SKM-1 (cell line): Measurements from ENCODE around the gene SLC9C2.
"Not testable (repeated sequence)": the region's sequence is repeated elsewhere in the genome, so short reads cannot be mapped to it uniquely, and the experiment has no call there.

ENCODE experiments used
- DNase-seq: peaks from one replicate; lab custom pipeline; 2025; ENCODE audit not compliant: unreplicated experiment; lab: John Stamatoyannopoulos, UW

SLC9C2 gene

GRCh38 chr1:173530795-173531693, 71.8 kb downstream of the SLC9C2 start:
- no peak for DNase-seq

DNA sequence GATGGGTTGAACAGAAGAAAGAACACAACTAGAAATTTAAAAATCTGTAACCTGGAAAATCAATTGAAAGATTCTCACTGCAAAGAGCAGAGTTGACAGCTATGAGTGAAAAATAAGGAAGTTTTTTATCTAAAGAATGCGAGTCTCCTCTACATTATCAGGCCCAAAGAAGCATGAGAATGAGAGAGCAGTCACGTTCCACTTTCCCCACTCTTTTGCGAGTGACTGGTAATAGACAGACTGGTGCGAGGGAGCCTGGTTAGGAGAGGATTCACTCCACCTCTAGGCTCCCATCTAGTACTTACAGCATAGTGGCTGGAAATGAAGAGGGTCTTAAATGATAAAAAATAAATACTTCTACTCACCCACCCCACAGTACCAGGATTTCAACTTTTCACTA, 73.8 kb downstream of the SLC9C2 start:
- DNase-seq = no peak

DNA sequence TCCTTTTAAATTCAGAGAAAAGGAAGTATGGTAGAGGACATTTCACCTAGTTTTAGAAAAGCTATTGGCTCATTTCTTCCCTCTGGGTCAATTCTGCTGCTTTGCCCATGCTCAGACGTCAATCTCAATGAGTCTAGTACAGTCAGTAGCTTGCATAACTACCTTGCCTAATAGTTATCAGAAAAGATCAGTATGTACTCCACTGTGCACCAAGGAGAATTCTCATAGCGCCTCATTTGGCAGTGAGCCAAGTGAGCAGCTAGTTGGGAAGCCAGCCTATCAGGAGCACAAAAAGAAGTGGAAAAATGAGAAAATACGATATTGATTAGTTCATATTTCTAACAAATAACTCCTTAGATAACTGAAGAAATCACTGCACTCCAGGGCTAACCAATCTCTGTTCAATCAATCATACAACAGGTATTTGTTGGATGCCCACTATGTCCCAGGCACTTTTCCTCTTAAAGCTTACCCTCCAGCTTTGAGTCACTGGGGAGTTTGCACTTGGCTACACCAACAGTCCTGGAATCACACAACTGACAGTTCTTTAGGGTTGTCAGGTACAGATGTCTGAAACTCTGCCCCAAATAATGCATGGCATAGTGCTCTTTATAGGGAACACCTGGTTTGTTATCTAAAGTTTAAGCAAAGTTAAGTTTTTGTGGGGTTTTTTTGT, 75.6 kb downstream of the SLC9C2 start:
- no peak for DNase-seq

DNA sequence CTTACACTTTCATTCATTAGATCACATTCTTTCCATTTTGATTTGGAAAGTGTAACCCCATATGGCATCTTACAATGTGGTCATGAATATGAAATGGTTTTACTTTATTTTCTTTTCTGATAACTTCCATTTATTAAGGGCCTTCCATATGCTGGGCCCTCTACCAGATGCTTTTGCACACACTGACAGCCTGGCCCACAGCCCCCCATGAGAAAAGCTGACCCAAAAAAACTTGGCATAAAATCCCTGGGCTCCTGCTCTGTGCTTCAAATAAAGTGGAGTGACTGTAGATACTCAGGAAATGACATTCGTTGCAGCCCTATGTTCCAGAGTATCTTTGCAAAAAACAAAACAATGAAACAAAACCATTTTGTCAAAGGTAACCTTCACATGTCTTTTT, 76.9 kb downstream of the SLC9C2 start:
- no peak for DNase-seq

- DNase-seq = no peak
Measured at GRCh38 chr1:173523329-173523728, 79.5 kb downstream of the SLC9C2 start.

DNA sequence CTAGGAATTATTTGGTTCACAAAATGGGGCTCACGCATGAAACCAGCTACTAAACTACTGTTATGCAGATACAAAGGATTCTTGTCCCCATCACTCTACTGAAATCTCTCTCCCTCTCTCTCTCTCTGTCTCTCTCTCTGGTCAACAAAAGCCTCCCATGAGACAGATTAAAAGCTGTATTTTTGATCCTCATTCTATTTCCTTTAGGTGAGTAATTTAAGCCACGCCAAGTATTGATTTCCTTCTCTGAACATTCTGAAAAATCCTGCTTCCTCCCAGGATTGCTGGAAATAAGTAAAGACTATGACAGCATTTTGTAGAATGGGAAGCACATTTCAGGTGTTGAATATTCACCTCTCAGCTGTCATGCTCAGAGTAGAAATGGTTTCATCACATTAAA, 82.1 kb downstream of the SLC9C2 start:
- DNase-seq = no peak

GRCh38 chr1:173514503-173514902, 88.4 kb downstream of the SLC9C2 start:
- DNase-seq = not testable (repeated sequence)

DNA sequence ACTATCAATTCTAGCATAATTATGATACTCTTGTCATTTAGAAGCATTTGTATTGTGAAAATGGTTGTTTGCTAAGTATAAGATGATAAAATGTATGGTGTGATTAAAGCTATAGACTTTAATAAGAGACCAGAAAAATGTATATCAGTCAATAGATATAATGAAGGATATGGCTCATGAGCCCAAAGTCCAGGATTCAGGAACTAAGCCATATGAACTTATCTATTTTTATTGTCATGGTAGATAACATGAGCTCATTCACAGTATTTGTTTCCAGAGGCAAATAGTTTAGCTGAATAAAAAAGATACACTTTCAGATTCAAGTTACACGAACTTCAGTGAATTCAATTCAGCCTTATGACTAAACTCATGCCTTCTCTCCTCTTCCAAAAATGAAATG, 93.1 kb downstream of the SLC9C2 start:
- DNase-seq = no peak

GRCh38 chr1:173508541-173508940, 94.3 kb downstream of the SLC9C2 start:
- DNase-seq = no peak

- no peak for DNase-seq
Measured at GRCh38 chr1:173507847-173508209, 95.0 kb downstream of the SLC9C2 start.

DNA sequence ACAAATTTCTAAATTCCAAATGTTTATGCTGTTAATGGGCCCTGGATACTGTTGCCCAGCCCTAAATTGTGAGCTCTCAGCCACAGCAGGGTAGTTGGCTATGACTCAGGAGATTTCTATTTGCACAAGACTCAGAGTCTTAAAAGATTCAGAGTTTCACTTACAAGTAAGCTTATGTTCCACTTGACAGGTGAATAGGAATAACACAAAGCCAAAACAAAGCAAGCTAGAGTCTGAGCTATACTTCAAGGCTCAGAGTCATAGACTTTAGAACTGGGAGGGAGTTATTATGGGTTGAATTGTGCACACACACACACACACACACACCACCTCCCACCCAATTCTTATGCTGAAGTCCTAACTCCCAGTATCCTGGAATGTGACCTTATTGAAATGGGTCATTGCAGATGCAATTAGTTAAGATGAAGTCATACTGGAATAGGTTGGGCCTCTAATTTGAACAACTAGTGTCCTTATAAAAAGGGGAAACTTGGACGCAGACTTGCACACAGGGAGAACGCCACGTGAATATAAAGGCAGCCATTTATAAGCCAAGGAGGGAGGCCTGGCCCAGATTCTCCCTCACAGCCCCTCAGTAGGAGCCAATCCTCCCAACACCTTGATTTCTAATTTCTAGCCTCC, 95.5 kb downstream of the SLC9C2 start:
- DNase-seq = no peak

- no peak for DNase-seq
Measured at GRCh38 chr1:173506437-173506836, 96.4 kb downstream of the SLC9C2 start.

- DNase-seq = no peak
Measured at GRCh38 chr1:173505391-173505790, 97.5 kb downstream of the SLC9C2 start.

DNA sequence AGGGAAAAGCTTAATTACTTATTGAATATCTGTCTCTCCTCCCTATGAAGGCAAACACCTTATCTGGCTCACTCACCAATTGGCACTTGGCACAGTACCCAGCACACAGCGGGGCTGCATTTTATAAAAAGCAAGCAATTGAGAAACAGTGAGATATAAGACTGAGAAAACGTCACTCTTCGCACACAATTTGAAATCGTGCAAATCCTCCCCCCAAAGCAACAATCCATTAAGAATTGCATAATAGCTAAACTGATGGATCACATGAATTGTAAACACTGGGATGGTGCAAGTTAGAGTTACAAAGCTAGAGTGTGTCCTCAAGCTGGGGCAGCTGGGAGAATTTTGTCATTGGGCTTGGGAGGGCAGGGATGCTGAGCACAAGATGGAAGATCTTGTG, 98.6 kb downstream of the SLC9C2 start:
- DNase-seq = no peak

GRCh38 chr1:173503391-173503790, 99.5 kb downstream of the SLC9C2 start:
- DNase-seq = no peak

DNA sequence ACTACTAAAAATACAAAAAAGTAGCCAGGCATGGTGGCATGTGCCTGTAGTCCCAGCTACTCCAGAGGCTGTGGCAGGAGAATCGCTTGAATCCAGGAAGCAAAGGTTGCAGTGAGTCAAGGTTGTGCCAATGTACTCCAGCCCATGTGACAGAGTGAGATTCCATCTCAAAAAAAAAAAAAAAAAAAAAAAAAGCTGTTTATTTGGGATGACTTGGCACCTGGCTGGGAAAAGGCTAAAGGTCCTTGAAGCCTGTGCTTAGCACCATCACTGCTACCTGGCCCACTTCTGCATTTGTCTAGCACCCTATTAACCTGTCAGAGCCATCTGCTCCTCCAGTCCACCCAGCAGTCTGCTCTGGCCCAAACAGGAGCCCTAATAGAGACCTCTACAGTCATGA, 100.8 kb downstream of the SLC9C2 start:
- DNase-seq = no peak

- no peak for DNase-seq
Measured at GRCh38 chr1:173499729-173500128, 103.1 kb downstream of the SLC9C2 start.

GRCh38 chr1:173496757-173497320, 106.0 kb downstream of the SLC9C2 start:
- no peak for DNase-seq

- no peak for DNase-seq
Measured at GRCh38 chr1:173495609-173496267, 107.1 kb downstream of the SLC9C2 start.

- DNase-seq = not testable (repeated sequence)
Measured at GRCh38 chr1:173493125-173493524, 109.7 kb downstream of the SLC9C2 start.

- no peak for DNase-seq
Measured at GRCh38 chr1:173491508-173491907, 111.4 kb downstream of the SLC9C2 start.
